GM12864 (cell line): ENCODE results near the gene RASL10B.

Experiments
- DNase-seq: peaks from one replicate; pipeline ENCODE4 v3.0.0-alpha.2; 2011; ENCODE audit warnings: low read depth
- H3K4me3 ChIP-seq: 2 replicates; pipeline ENCODE4 v1.5.1; 2011; ENCODE audit warnings: mild to moderate bottlenecking, low read depth, low read length, control low read depth
- CTCF ChIP-seq: IDR thresholded peaks from 2 replicates; pipeline ENCODE4 v1.5.1; 2011; ENCODE audit warnings: low read depth, mild to moderate bottlenecking, moderate library complexity, low read length, control low read depth, inconsistent platforms; ENCODE audit errors: missing control alignments

The RASL10B gene

GRCh38 chr17:35726953-35727460 is 4.4 kb upstream of the RASL10B start:
- no peak overlapping the region for H3K4me3 ChIP-seq

GRCh38 chr17:35727635-35728034 is 3.8 kb upstream of the RASL10B start:
- H3K4me3 ChIP-seq: no peak overlapping the region
- no peak for DNase-seq
- no peak for TF ChIP-seq CTCF

More at GRCh38 chr17:35726953-35727460, 4.4 kb upstream of the RASL10B start:
- DNase-seq: no peak
- no peak for TF ChIP-seq CTCF

GRCh38 chr17:35728551-35728950 is 2.9 kb upstream of the RASL10B start:
- no peak for DNase-seq
- no peak overlapping the region for H3K4me3 ChIP-seq
- no peak for TF ChIP-seq CTCF

- no peak overlapping the region for H3K4me3 ChIP-seq
- no peak for DNase-seq
- TF ChIP-seq CTCF: no peak
Observed at GRCh38 chr17:35729405-35729833, 2.0 kb upstream of the RASL10B start.

- no peak overlapping the region for H3K4me3 ChIP-seq
- no peak for DNase-seq
- no peak for TF ChIP-seq CTCF
Observed at GRCh38 chr17:35730400-35731005, 936 bp upstream of the RASL10B start.

GRCh38 chr17:35731917-35732805 is 722 bp downstream of the RASL10B start:
- H3K4me3 ChIP-seq: no peak overlapping the region
- no peak for DNase-seq
- no peak for TF ChIP-seq CTCF
